Ramos (cell line): ENCODE measurements around the gene ABLIM3.

ENCODE experiments used
- in situ Hi-C: fragments of 300-500 bp; cut with MboI; formaldehyde crosslinking; loops from one replicate; pipeline ENCODE4 v1.14.3; 2022; ENCODE audit warnings: low sequenced_read_pairs; ENCODE audit not compliant: unreplicated experiment

Gene ABLIM3

GRCh38 chr5:149273950-149274349, 132.7 kb downstream of the ABLIM3 start:
- in situ Hi-C loops = no loop called here

- in situ Hi-C loops = no loop called here
These were observed 133.6 kb downstream of the ABLIM3 start for GRCh38 chr5:149274939-149275338.

GRCh38 chr5:149277801-149278200, 136.5 kb downstream of the ABLIM3 start:
- in situ Hi-C loops = no loop called here

- in situ Hi-C loops = no loop called here
These were observed 137.3 kb downstream of the ABLIM3 start for GRCh38 chr5:149278451-149279210.

GRCh38 chr5:149279661-149280060, 138.4 kb downstream of the ABLIM3 start:
- in situ Hi-C loops = no loop called here

- in situ Hi-C loops = no loop called here
These were observed 138.8 kb downstream of the ABLIM3 start for GRCh38 chr5:149280124-149280523.

GRCh38 chr5:149280802-149281201, 139.5 kb downstream of the ABLIM3 start:
- in situ Hi-C loops = no loop called here

GRCh38 chr5:149282027-149282965, 141.0 kb downstream of the ABLIM3 start:
- in situ Hi-C loops = no loop called here

GRCh38 chr5:149282966-149283332, 141.7 kb downstream of the ABLIM3 start:
- in situ Hi-C loops = no loop called here

- in situ Hi-C loops = no loop called here
These were observed 142.6 kb downstream of the ABLIM3 start for GRCh38 chr5:149283626-149284480.

- in situ Hi-C loops = no loop called here
These were observed 143.2 kb downstream of the ABLIM3 start for GRCh38 chr5:149284501-149284900.

- in situ Hi-C loops = no loop called here
These were observed 143.9 kb downstream of the ABLIM3 start for GRCh38 chr5:149285153-149285552.

- in situ Hi-C loops = no loop called here
These were observed 147.1 kb downstream of the ABLIM3 start for GRCh38 chr5:149288436-149288835.

GRCh38 chr5:149289301-149289700, 148.0 kb downstream of the ABLIM3 start:
- in situ Hi-C loops = no loop called here

GRCh38 chr5:149294872-149295829, 153.9 kb downstream of the ABLIM3 start:
- in situ Hi-C loops = no loop called here

- in situ Hi-C loops = no loop called here
These were observed 156.2 kb downstream of the ABLIM3 start for GRCh38 chr5:149297340-149298025.

- in situ Hi-C loops = no loop called here
These were observed 156.9 kb downstream of the ABLIM3 start for GRCh38 chr5:149298163-149298562.

GRCh38 chr5:149298842-149299404, 157.6 kb downstream of the ABLIM3 start:
- in situ Hi-C loops = no loop called here
